Measurements from ENCODE around the gene CYP2A13.
"Not testable (repeated sequence)": the region's sequence is repeated elsewhere in the genome, so short reads cannot be mapped to it uniquely, and the experiment has no call there.

Gene CYP2A13

GRCh38 chr19:41123716-41124294 is 35.6 kb downstream of the CYP2A13 start:
- H3K4me3 ChIP-seq (ENCODE audit: low read depth, low read length), result no peak overlapping the region
- no peaks in the 10 kb centered on the region for H3K36me3 ChIP-seq (ENCODE audit: control insufficient read depth, insufficient read depth, low read length)
- peaks cover 2% of the 10 kb centered on the region for H3K27me3 ChIP-seq (ENCODE audit: control insufficient read depth, insufficient read depth, low read length)
- no peaks in the 10 kb centered on the region for H3K9me3 ChIP-seq (ENCODE audit: control insufficient read depth, insufficient read depth, low read length)
- H3K9ac ChIP-seq (ENCODE audit: low read depth, low read length), result no peak overlapping the region
- H3K4me1 ChIP-seq (ENCODE audit: control insufficient read depth, insufficient read depth, low read length), result no peaks in the 10 kb centered on the region

DNA sequence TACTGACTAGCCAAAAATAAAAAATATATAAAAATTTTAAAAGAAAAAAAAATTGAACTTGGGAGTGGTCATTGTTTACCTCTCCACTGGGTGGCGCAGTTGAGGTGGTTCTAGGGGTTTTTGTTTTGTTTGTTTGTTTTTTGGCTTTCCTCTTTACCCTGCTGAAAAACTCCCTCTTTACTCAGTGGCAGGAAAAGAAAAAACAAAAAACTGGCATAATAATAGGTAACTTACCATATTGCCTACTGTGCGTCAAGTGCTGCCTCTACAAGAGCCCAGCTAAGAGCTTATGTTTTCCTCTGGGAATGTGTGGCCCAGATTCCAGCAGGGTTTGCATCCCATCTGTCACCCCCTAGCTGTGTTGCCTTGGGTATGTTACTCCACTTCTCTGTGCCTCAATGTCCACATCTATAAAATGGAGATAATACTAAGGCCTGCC is 38.5 kb downstream of the CYP2A13 start:
- H3K27me3 ChIP-seq (ENCODE audit: control insufficient read depth, insufficient read depth, low read length); H3K9me3 ChIP-seq (ENCODE audit: control insufficient read depth, insufficient read depth, low read length); H3K9ac ChIP-seq (ENCODE audit: low read depth, low read length); H3K4me3 ChIP-seq (ENCODE audit: low read depth, low read length); H3K4me1 ChIP-seq (ENCODE audit: control insufficient read depth, insufficient read depth, low read length); H3K36me3 ChIP-seq (ENCODE audit: control insufficient read depth, insufficient read depth, low read length): not testable (repeated sequence)

DNA sequence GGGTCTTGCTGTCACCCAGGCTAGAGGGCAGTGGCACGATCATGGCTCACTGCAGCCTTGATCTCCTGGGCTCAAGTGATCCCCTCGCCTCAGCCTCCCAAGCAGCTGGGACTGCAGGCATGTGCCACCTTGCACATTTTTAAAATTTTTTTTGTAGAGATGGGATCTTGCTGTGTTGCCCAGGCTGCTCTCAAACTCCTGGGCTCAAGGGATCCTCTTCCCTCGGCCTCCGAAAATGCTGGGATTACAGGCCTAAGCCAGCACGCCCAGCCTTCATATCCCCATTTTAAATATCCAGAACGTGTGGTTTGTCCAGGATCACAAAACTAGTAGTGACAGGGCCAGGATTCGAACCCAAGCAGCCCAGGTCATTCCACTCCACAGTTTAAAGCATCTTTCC is 39.1 kb downstream of the CYP2A13 start:
- H3K27me3 ChIP-seq (ENCODE audit: control insufficient read depth, insufficient read depth, low read length); H3K9ac ChIP-seq (ENCODE audit: low read depth, low read length); H3K4me1 ChIP-seq (ENCODE audit: control insufficient read depth, insufficient read depth, low read length); H3K9me3 ChIP-seq (ENCODE audit: control insufficient read depth, insufficient read depth, low read length); H3K4me3 ChIP-seq (ENCODE audit: low read depth, low read length); H3K36me3 ChIP-seq (ENCODE audit: control insufficient read depth, insufficient read depth, low read length): not testable (repeated sequence)

- H3K9me3 ChIP-seq (ENCODE audit: control insufficient read depth, insufficient read depth, low read length); H3K9ac ChIP-seq (ENCODE audit: low read depth, low read length); H3K27me3 ChIP-seq (ENCODE audit: control insufficient read depth, insufficient read depth, low read length); H3K4me3 ChIP-seq (ENCODE audit: low read depth, low read length); H3K36me3 ChIP-seq (ENCODE audit: control insufficient read depth, insufficient read depth, low read length); H3K4me1 ChIP-seq (ENCODE audit: control insufficient read depth, insufficient read depth, low read length): not testable (repeated sequence)
Observed at GRCh38 chr19:41127801-41128300, 39.6 kb downstream of the CYP2A13 start.

GRCh38 chr19:41128692-41129091 is 40.4 kb downstream of the CYP2A13 start:
- H3K36me3 ChIP-seq (ENCODE audit: control insufficient read depth, insufficient read depth, low read length), result no peaks in the 10 kb centered on the region
- H3K9me3 ChIP-seq (ENCODE audit: control insufficient read depth, insufficient read depth, low read length), result no peaks in the 10 kb centered on the region
- no peaks in the 10 kb centered on the region for H3K4me1 ChIP-seq (ENCODE audit: control insufficient read depth, insufficient read depth, low read length)
- H3K4me3 ChIP-seq (ENCODE audit: low read depth, low read length), result no peak overlapping the region
- H3K9ac ChIP-seq (ENCODE audit: low read depth, low read length), result no peak overlapping the region
- peaks cover 3% of the 10 kb centered on the region for H3K27me3 ChIP-seq (ENCODE audit: control insufficient read depth, insufficient read depth, low read length)

- no peaks in the 10 kb centered on the region for H3K9me3 ChIP-seq (ENCODE audit: control insufficient read depth, insufficient read depth, low read length)
- H3K36me3 ChIP-seq (ENCODE audit: control insufficient read depth, insufficient read depth, low read length), result no peaks in the 10 kb centered on the region
- no peak overlapping the region for H3K9ac ChIP-seq (ENCODE audit: low read depth, low read length)
- no peaks in the 10 kb centered on the region for H3K4me1 ChIP-seq (ENCODE audit: control insufficient read depth, insufficient read depth, low read length)
- H3K27me3 ChIP-seq (ENCODE audit: control insufficient read depth, insufficient read depth, low read length), result peaks cover 5% of the 10 kb centered on the region
- no peak overlapping the region for H3K4me3 ChIP-seq (ENCODE audit: low read depth, low read length)
Observed at GRCh38 chr19:41131186-41131585, 42.9 kb downstream of the CYP2A13 start.

GRCh38 chr19:41133260-41133659 is 45.0 kb downstream of the CYP2A13 start:
- no peak overlapping the region for H3K9ac ChIP-seq (ENCODE audit: low read depth, low read length)
- H3K4me3 ChIP-seq (ENCODE audit: low read depth, low read length), result no peak overlapping the region
- peaks cover 5% of the 10 kb centered on the region for H3K27me3 ChIP-seq (ENCODE audit: control insufficient read depth, insufficient read depth, low read length)
- no peaks in the 10 kb centered on the region for H3K9me3 ChIP-seq (ENCODE audit: control insufficient read depth, insufficient read depth, low read length)
- no peaks in the 10 kb centered on the region for H3K36me3 ChIP-seq (ENCODE audit: control insufficient read depth, insufficient read depth, low read length)
- H3K4me1 ChIP-seq (ENCODE audit: control insufficient read depth, insufficient read depth, low read length), result no peaks in the 10 kb centered on the region

- H3K36me3 ChIP-seq (ENCODE audit: control insufficient read depth, insufficient read depth, low read length), result no peaks in the 10 kb centered on the region
- H3K9ac ChIP-seq (ENCODE audit: low read depth, low read length), result no peak overlapping the region
- no peaks in the 10 kb centered on the region for H3K4me1 ChIP-seq (ENCODE audit: control insufficient read depth, insufficient read depth, low read length)
- no peaks in the 10 kb centered on the region for H3K9me3 ChIP-seq (ENCODE audit: control insufficient read depth, insufficient read depth, low read length)
- peak overlapping the region; percentile 35 for H3K4me3 ChIP-seq (ENCODE audit: low read depth, low read length)
- peaks cover 2% of the 10 kb centered on the region for H3K27me3 ChIP-seq (ENCODE audit: control insufficient read depth, insufficient read depth, low read length)
Observed at GRCh38 chr19:41134616-41135015, 46.4 kb downstream of the CYP2A13 start.

DNA sequence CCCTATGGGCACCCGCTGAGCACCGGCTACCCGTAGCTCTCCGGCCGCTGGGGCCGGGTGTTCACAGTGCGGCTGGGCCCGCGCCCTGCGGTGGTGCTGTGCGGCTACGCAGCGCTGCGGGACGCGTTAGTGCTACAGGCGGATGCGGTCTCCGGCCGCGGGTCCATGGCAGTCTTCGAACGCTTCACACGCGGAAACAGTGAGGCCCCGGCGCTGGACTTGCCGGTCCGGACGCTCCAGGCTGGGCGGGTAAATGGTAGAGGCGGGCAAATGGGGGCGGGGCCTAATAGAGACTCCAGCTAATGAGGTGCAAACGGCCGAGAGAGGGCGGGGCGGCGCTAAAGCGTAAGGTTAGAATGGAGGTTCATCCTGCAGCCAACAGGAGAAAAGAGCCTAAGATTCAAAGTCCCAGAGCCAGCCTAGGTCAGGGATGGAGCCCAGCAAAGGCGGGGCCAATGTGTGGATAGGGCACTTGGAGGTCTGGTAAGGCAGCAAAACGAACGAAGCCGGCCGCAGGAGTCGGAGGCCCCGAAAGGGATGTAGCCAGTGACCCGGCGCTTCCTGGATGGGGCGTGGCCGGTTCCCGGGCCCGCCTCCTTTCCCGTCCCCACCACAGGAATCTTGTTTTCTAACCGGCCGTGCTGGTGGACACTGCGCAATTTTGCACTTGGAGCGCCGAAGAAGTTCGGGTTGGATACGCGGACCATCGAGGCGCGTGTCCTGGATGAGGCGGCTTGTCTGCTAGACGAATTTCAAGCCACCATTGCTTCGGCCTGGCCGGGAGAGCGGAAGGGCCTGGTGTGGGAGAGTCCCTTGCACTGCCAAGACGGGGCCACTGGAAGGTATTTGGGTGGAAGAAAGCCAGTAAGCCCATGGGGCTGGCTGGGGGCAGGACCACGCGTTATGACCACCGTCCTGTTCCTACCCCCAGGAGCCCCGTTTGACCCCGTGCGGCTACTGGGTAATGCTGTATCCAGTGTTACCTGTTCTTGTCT is 47.4 kb downstream of the CYP2A13 start:
- peak overlapping the region; percentile 74 for H3K4me3 ChIP-seq (ENCODE audit: low read depth, low read length)
- not testable (repeated sequence) for H3K9ac ChIP-seq (ENCODE audit: low read depth, low read length)

DNA sequence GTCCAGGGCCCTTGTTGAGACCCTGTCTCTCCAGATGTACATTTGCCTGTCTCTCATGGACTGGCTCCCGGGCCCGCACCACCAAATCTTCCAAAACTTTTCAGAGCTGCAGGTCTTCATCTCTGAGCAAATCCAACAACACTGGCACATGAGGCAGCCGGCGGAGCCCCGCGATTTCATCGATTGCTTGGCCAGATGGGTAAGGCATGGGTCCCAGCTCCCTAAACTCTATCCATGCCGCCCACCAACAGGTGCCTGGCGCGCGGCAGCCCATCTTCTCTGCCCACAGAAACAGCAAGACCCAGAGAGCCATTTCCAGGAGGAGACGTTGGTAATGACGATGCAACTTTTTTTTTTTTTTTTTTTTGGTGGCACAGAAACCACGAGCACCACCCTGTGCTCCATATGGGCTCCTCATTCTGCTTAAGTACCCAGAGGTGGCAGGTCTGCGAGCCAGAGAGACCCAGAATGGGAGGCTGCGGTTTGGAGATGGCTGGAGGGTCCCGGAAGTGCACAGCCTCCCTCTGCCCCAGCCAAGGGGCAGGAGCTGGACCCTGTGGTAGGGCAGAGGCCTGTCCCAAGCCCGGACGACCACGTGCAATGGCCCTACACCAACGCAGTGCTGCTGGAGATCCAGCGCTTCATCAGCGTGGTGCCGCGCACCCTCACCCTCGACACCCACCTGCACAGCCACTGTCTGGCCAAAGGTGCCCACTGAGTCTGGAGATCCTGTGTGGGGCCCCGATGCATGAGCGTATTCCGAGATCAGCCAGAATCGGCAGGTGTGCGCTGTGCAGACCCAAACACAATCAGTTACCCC is 48.6 kb downstream of the CYP2A13 start:
- no peaks in the 10 kb centered on the region for H3K36me3 ChIP-seq (ENCODE audit: control insufficient read depth, insufficient read depth, low read length)
- no peak overlapping the region for H3K9ac ChIP-seq (ENCODE audit: low read depth, low read length)
- no peak overlapping the region for H3K4me3 ChIP-seq (ENCODE audit: low read depth, low read length)
- peaks cover 2% of the 10 kb centered on the region for H3K27me3 ChIP-seq (ENCODE audit: control insufficient read depth, insufficient read depth, low read length)
- no peaks in the 10 kb centered on the region for H3K9me3 ChIP-seq (ENCODE audit: control insufficient read depth, insufficient read depth, low read length)
- no peaks in the 10 kb centered on the region for H3K4me1 ChIP-seq (ENCODE audit: control insufficient read depth, insufficient read depth, low read length)

More for the DNA sequence above, 47.4 kb downstream of the CYP2A13 start:
- not testable (repeated sequence) for H3K36me3 ChIP-seq (ENCODE audit: control insufficient read depth, insufficient read depth, low read length); H3K27me3 ChIP-seq (ENCODE audit: control insufficient read depth, insufficient read depth, low read length); H3K4me1 ChIP-seq (ENCODE audit: control insufficient read depth, insufficient read depth, low read length); H3K9me3 ChIP-seq (ENCODE audit: control insufficient read depth, insufficient read depth, low read length)

DNA sequence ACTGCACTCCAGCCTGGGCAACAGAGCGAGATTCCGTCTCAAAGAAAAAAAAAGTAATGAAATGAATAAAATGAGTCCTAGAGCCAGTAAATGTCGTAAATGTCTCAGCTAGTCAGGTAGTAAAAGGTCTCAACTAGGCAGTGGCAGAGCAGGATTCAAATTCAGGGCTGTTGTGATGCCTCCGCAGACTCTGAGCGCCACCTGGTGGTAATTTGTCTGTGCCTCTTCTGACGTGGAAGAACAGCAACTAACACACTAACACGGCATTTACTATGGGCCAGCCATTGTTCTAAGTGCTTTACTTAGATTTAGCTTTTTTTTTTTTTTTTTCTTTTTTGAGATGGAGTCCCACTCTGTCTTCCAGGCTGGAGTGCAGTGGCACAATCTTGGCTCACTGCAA is 56.2 kb downstream of the CYP2A13 start:
- H3K4me3 ChIP-seq (ENCODE audit: low read depth, low read length), result no peak overlapping the region
- H3K36me3 ChIP-seq (ENCODE audit: control insufficient read depth, insufficient read depth, low read length), result no peaks in the 10 kb centered on the region
- H3K27me3 ChIP-seq (ENCODE audit: control insufficient read depth, insufficient read depth, low read length), result no peaks in the 10 kb centered on the region
- H3K9me3 ChIP-seq (ENCODE audit: control insufficient read depth, insufficient read depth, low read length), result no peaks in the 10 kb centered on the region
- H3K4me1 ChIP-seq (ENCODE audit: control insufficient read depth, insufficient read depth, low read length), result no peaks in the 10 kb centered on the region
- no peak overlapping the region for H3K9ac ChIP-seq (ENCODE audit: low read depth, low read length)
